B cell (primary cell): ENCODE data around the gene FLCN. TPM values are rescaled to one million over a fixed set of nuclear protein-coding genes. Genes with fewer than 3 reads are reported as not detected.

Experiments used
- ATAC-seq: fragments of 200-7000 bp; cut with Tn5 transposase; one replicate; pipeline ENCODE4 v1.10.0; 2021; ENCODE audit warnings: low read depth, mild to moderate bottlenecking, moderate number of reproducible peaks, moderate library complexity
- CTCF ChIA-PET: fragments of 350-600 bp; sonication (Branson Sonifier 250); formaldehyde crosslinking; loops from one replicate; lab custom pipeline; 2021; ENCODE audit warnings: antibody characterized with exemption, inconsistent platforms; lab: Charles Lee
- POLR2A ChIA-PET: fragments of 350-600 bp; sonication (Branson Sonifier 250); formaldehyde crosslinking; loops from one replicate; lab custom pipeline; 2021; ENCODE audit warnings: antibody characterized with exemption; lab: Charles Lee
- DNase-seq: peaks from one replicate; pipeline ENCODE4 v3.0.0; 2013
- H2AFZ ChIP-seq: 2 replicates; pipeline ENCODE4 v1.6.1; 2012; ENCODE audit warnings: mild to moderate bottlenecking, low read depth, low read length; ENCODE audit not compliant: insufficient read depth, poor library complexity, severe bottlenecking
- H3K27ac ChIP-seq, 2 donors: 1 replicate in 1 of 2; 2 replicates in 1 of 2; pipeline ENCODE4 v1.5.1; 2012 to 2013; ENCODE audit warnings: low read length in 2 of 2, mild to moderate bottlenecking in 2 of 2, moderate library complexity in 1 of 2
- H3K27me3 ChIP-seq, 4 experiments: fragments of 200-600 bp in 1 of 4; sonication (generic) in 1 of 4; replicated peaks in 1 of 4; 1 replicate in 2 of 4; 2 replicates in 2 of 4; pipeline versions ENCODE4 v1.6.1 to v1.7.0; 2013 to 2016; ENCODE audit warnings: low read length in 3 of 4, mild to moderate bottlenecking in 2 of 4, mixed read lengths in 1 of 4, moderate library complexity in 1 of 4; ENCODE audit not compliant: insufficient read depth in 4 of 4, control insufficient read depth in 3 of 4; ENCODE audit errors: control extremely low read depth in 1 of 4
- H3K36me3 ChIP-seq, 2 experiments: replicated peaks in 1 of 2; 1 replicate in 1 of 2; 2 replicates in 1 of 2; pipeline versions ENCODE4 v1.6.1 to v1.7.1; 2013; ENCODE audit warnings: low read length in 1 of 2; ENCODE audit not compliant: insufficient read depth in 2 of 2, control insufficient read depth in 1 of 2; ENCODE audit errors: control extremely low read depth in 1 of 2, extremely low read depth in 1 of 2
- H3K4me1 ChIP-seq, 2 donors: fragments of 200-600 bp in 1 of 2; sonication (generic) in 1 of 2; 1 replicate in 1 of 2; 2 replicates in 1 of 2; pipeline versions ENCODE4 v1.5.1 to v1.6.1; 2013 to 2017; ENCODE audit warnings: low read length in 2 of 2; ENCODE audit not compliant: control insufficient read depth in 2 of 2, insufficient read depth in 2 of 2
- H3K4me2 ChIP-seq: replicated peaks from 2 replicates; pipeline ENCODE3; 2012; ENCODE audit warnings: mild to moderate bottlenecking, low read depth, low read length; ENCODE audit not compliant: poor library complexity, severe bottlenecking
- H3K4me3 ChIP-seq, 5 experiments: fragments of 200-600 bp in 1 of 5; sonication (generic) in 1 of 5; 1 replicate in 3 of 5; 2 replicates in 2 of 5; pipeline versions ENCODE4 v1.5.1 to v1.7.0; 2011 to 2016; ENCODE audit warnings: low read length in 4 of 5, mild to moderate bottlenecking in 4 of 5, low read depth in 2 of 5, control low read depth in 1 of 5, moderate library complexity in 1 of 5; ENCODE audit not compliant: insufficient read depth in 1 of 5; ENCODE audit errors: control extremely low read depth in 1 of 5, extremely low read depth in 1 of 5
- H3K79me2 ChIP-seq: fragments of 200-600 bp; sonication (generic); one replicate; pipeline ENCODE4 v1.6.0; 2016; ENCODE audit warnings: low read length; ENCODE audit not compliant: control insufficient read depth, insufficient read depth
- H3K9ac ChIP-seq: fragments of 200-600 bp; sonication (generic); 2 replicates; pipeline ENCODE4 v1.6.1; 2017; ENCODE audit warnings: mild to moderate bottlenecking, low read length, moderate library complexity
- H3K9me3 ChIP-seq, 3 donors: one replicate each; pipeline versions ENCODE4 v1.6.1 to v1.7.1; 2013; ENCODE audit warnings: low read length in 2 of 3; ENCODE audit not compliant: control insufficient read depth in 2 of 3, insufficient read depth in 1 of 3; ENCODE audit errors: control extremely low read depth in 1 of 3
- H4K20me1 ChIP-seq: 2 replicates; pipeline ENCODE4 v1.6.0; 2012; ENCODE audit warnings: mild to moderate bottlenecking, low read length; ENCODE audit not compliant: insufficient read depth, control insufficient read depth, poor library complexity, severe bottlenecking
- H3K27ac Mint-ChIP-seq: one replicate; pipeline ENCODE4 v1.8.0; 2021; ENCODE audit warnings: mixed read lengths
- H3K27me3 Mint-ChIP-seq: one replicate; pipeline ENCODE4 v1.8.0; 2021; ENCODE audit warnings: mixed read lengths
- H3K4me1 Mint-ChIP-seq: one replicate; pipeline ENCODE4 v1.8.0; 2021; ENCODE audit warnings: mixed read lengths
- H3K4me3 Mint-ChIP-seq: one replicate; pipeline ENCODE4 v1.8.0; 2021; ENCODE audit warnings: mixed read lengths
- H3K9me3 Mint-ChIP-seq: one replicate; pipeline ENCODE4 v1.8.0; 2022; ENCODE audit warnings: mixed read lengths; ENCODE audit not compliant: insufficient read depth
- CTCF ChIP-seq: fragments of 200-600 bp; IDR thresholded peaks from one replicate; pipeline ENCODE4 v1.8.0; 2022; ENCODE audit warnings: antibody characterized with exemption, mild to moderate bottlenecking
- EZH2 ChIP-seq: IDR thresholded peaks from 2 replicates; pipeline ENCODE4 v1.6.1; 2012; ENCODE audit warnings: borderline replicate concordance, low read depth, mild to moderate bottlenecking, moderate library complexity, low read length; ENCODE audit not compliant: insufficient read depth, poor library complexity, severe bottlenecking
- WGBS: methylation state at CpG from one replicate; pipeline ENCODE4 v1.1.5; 2013; ENCODE audit warnings: missing lambda C conversion rate; ENCODE audit not compliant: insufficient coverage; 5-methylcytosine and 5-hydroxymethylcytosine counted together
- intact Hi-C: fragments of 100-400 bp; cut with micrococcal nuclease; formaldehyde crosslinking; loops from one replicate; pipeline ENCODE4 v1.10.0; 2022
- polyA plus RNA-seq: library from polyadenylated mRNA; depleted of rRNA; stranded (reverse); fragments of >200 nt; gene quantifications from 2 replicates; pipeline ENCODE4 v1.2.3, GENCODE V29; 2012
- total RNA-seq, 2 donors: library from RNA; stranded (reverse); fragments of 120-200 nt in 1 of 2; gene quantifications; 1 replicate in 1 of 2; 2 replicates in 1 of 2; pipeline versions ENCODE4 v1.2.3 to v1.2.4, GENCODE V29; 2013 to 2022

FLCN gene
- total and polyA plus RNA-seq, 2 donors (not counting 1 experiment from before 2014, with no cell fraction given): 36.6 to 128 TPM

DNA sequence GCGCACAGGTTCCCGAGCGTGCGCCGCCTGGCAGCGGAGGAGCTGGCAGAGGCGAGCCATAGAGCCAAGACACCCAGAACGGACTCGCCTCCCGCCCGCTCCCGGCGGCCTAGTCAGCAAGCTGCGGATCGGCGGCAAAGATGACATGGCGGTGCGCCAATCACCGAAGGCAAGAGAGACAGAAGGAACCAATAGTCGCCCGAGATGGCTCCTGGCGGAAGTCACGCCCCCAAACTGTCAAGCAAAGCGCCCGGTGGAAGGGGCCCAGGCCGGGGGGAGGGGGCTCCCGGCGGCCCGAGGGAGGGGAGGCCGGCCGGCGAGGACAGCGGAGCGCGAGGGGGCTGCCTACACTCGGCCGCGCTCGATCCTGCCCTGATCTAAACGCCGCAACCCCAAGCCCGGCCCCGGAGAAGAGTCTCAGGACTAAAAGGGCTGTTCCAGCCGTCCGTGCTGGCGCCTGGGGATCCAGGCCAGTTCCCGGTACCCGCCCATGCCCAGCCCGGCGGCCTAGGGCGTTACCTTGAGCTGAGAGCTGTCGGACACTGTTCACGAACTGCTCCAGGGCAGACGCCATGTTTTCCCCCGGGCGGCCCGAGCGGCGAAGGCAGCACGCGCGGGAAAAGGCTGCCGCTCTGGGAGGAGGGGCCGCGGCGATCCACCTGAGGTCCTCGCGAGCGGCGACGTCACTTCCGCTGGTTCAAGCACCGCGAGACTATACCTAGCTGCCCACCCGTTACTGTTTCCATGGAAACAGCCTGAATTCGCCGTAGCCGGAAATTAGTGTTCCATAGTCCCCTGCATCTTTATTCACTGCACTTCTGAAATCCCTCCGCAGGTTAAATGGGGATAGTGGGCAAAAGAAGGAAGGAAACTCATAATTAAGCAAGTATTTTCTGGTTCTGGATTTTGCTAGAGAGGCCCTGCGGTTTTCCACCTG, 43.9 kb upstream of the FLCN start, which contains the start of gene COPS3:
Gene COPS3 (minus strand): TSS at position 634 of the 937 bp plus-strand sequence. CDS start 60 bp downstream, at position 574.
- Histone ChIP-seq H2AFZ (peak within 1 kb of the TSS; percentile 99), H3K79me2 (peaks cover 50% of the 10 kb centered on the region), H3K36me3 (peaks cover 0 to 2% of the 10 kb centered on the region in 2 experiments), H3K27ac (peak within 1 kb of the TSS; percentile 87 to 98), H3K27me3 (no peaks in the 10 kb centered on the region), H3K9ac (peak within 1 kb of the TSS; percentile 99), H3K4me1 (peaks cover 20% of the 10 kb centered on the region in 2 donors), H4K20me1 (peaks cover 50% of the 10 kb centered on the region), H3K9me3 (no peaks in the 10 kb centered on the region), H3K4me3 (peak within 1 kb of the TSS; percentile 67 to 99 (median 98)), H3K4me2 (peak within 1 kb of the TSS; percentile 91)
- Mint-ChIP-seq H3K27ac (peak within 1 kb of the TSS; percentile 85), H3K4me3 (peak within 1 kb of the TSS; percentile 86), H3K4me1 (peaks cover 36% of the 10 kb centered on the region), H3K27me3 (no peaks in the 10 kb centered on the region), H3K9me3 (no peaks in the 10 kb centered on the region)
- ChIA-PET CTCF (interaction anchor here (0.6 to 1.6 kb wide), 3 partner anchors 10 to 102 kb away, joined by 3 to 4 read pairs (median 4); no protein-coding TSS in a partner anchor), POLR2A (interaction anchor here (0.6 to 1.5 kb wide), 4 partner anchors 14 to 693 kb away, joined by 3 to 8 read pairs (median 4); partner anchors contain the start of gene FLCN)
- DNase-seq: peak; percentile 99
- TF ChIP-seq EZH2: no peak
- TF ChIP-seq CTCF: no peak
- peak; percentile 88 for ATAC-seq
- under 1% methylated on average over 80 of the region's 80 CpGs for WGBS
- intact Hi-C loops: loop anchor here (1.0 to 5.0 kb wide), 10 partner anchors 22 to 976 kb away; partner anchors contain the start of genes ATPAF2, FLCN, FLII and GID4
